ENCODE measurements around the gene NABP2. TPM values are rescaled to one million over a fixed set of nuclear protein-coding genes. Genes with fewer than 3 reads are reported as not detected.

NABP2 gene
- total and polyA plus RNA-seq, 2 experiments from 2014 or later, result 25.5 to 27.8 TPM

DNA sequence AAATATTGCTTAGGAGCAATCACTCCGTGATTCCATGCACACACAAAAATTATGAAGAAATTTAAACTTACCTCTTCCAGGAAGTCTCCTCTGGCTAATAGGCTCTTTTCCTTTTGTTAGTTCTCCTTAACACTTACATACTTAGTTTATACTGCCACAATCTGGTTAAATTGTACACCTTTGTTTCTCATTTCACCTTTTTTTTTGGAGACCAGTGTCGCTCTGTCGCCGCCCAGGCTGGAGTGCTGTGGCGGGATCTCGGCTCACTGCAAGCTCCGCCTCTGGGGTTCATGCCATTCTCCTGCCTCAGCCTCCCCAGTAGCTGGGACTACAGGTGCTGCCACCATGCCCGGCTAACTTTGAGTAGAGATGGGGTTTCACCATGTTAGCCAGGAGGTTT lies 36.2 kb downstream of the NABP2 start:
- no peak overlapping the region for H3K4me2 ChIP-seq
- no peak overlapping the region for H3K4me3 Mint-ChIP-seq
- H3K9me3 Mint-ChIP-seq, result no peaks in the 10 kb centered on the region; the same call in 1 of the 3 replicates
- H3K36me3 ChIP-seq (ENCODE audit: insufficient read depth), result peaks cover 15% of the 10 kb centered on the region; the same call in 1 of the 2 replicates
- no peak overlapping the region for H2AFZ ChIP-seq
- peaks cover 19% of the 10 kb centered on the region for H3F3A ChIP-seq (replicated peaks; ENCODE audit: low read depth)
- no peak for TF ChIP-seq POLR2AphosphoS5 (IDR thresholded peaks at IDR 0.05; ENCODE audit: low read depth)
- TF ChIP-seq, protein P1, sequence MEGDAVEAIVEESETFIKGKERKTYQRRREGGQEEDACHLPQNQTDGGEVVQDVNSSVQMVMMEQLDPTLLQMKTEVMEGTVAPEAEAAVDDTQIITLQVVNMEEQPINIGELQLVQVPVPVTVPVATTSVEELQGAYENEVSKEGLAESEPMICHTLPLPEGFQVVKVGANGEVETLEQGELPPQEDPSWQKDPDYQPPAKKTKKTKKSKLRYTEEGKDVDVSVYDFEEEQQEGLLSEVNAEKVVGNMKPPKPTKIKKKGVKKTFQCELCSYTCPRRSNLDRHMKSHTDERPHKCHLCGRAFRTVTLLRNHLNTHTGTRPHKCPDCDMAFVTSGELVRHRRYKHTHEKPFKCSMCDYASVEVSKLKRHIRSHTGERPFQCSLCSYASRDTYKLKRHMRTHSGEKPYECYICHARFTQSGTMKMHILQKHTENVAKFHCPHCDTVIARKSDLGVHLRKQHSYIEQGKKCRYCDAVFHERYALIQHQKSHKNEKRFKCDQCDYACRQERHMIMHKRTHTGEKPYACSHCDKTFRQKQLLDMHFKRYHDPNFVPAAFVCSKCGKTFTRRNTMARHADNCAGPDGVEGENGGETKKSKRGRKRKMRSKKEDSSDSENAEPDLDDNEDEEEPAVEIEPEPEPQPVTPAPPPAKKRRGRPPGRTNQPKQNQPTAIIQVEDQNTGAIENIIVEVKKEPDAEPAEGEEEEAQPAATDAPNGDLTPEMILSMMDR (conservative IDR thresholded peaks at IDR 0.05; ENCODE audit: low read depth in 2 of 2), result no peak
- no peak for TF ChIP-seq CREB1 (CRISPR knock-in tag; IDR thresholded peaks at IDR 0.05; ENCODE audit: low read depth)
- TF ChIP-seq REST (IDR thresholded peaks at IDR 0.05; ENCODE audit: unreplicated experiment), result no peak
- TF ChIP-seq NANOG (IDR thresholded peaks at IDR 0.05; ENCODE audit: borderline replicate concordance), result no peak
- no peak for TF ChIP-seq EZH2phosphoT487 (IDR thresholded peaks at IDR 0.05; ENCODE audit: unreplicated experiment)
- no peak for TF ChIP-seq ZNF114 (CRISPR knock-in tag; IDR thresholded peaks at IDR 0.05)
- no peak for TF ChIP-seq JUNB (IDR thresholded peaks at IDR 0.05; ENCODE audit: unreplicated experiment)
- TF ChIP-seq ZNF462 (CRISPR knock-in tag; IDR thresholded peaks at IDR 0.05), result no peak
- TF ChIP-seq EZH2 (IDR thresholded peaks at IDR 0.05; ENCODE audit: low read depth, unreplicated experiment), result no peak
- TF ChIP-seq, protein P2, sequence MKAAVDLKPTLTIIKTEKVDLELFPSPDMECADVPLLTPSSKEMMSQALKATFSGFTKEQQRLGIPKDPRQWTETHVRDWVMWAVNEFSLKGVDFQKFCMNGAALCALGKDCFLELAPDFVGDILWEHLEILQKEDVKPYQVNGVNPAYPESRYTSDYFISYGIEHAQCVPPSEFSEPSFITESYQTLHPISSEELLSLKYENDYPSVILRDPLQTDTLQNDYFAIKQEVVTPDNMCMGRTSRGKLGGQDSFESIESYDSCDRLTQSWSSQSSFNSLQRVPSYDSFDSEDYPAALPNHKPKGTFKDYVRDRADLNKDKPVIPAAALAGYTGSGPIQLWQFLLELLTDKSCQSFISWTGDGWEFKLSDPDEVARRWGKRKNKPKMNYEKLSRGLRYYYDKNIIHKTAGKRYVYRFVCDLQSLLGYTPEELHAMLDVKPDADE (IDR thresholded peaks at IDR 0.05), result no peak
- no peak for TF ChIP-seq STAT1 (IDR thresholded peaks at IDR 0.05; ENCODE audit: unreplicated experiment)
- TF ChIP-seq ZNF331 (CRISPR knock-in tag; IDR thresholded peaks at IDR 0.05; ENCODE audit: low read depth), result no peak
- no peak overlapping the region for H3K4me3 ChIP-seq
- peaks cover 18% of the 10 kb centered on the region for H3K4me1 Mint-ChIP-seq
- DNase-seq (ENCODE audit: low spot score) (no peak), ATAC-seq (no peak)
- H3K27me3 ChIP-seq (ENCODE audit: insufficient read depth), result no peaks in the 10 kb centered on the region
- H3K36me3 Mint-ChIP-seq (ENCODE audit: low read depth), result peaks cover 11% of the 10 kb centered on the region
- no peaks in the 10 kb centered on the region for H3K9me2 ChIP-seq (ENCODE audit: insufficient read depth)
- H3K4me1 ChIP-seq (ENCODE audit: insufficient read depth), result peaks cover 17% of the 10 kb centered on the region
- peaks cover 13% of the 10 kb centered on the region; the same call in 1 of the 2 replicates for H3K79me2 ChIP-seq (replicated peaks; ENCODE audit: insufficient read depth)
- no peak overlapping the region for H3K27ac Mint-ChIP-seq
- H3K27ac ChIP-seq (ENCODE audit: low read depth), result no peak overlapping the region
- peaks cover 25% of the 10 kb centered on the region for H3K27me3 Mint-ChIP-seq (ENCODE audit: insufficient read depth, low read depth, poor library complexity)
- H4K20me1 ChIP-seq (replicated peaks; ENCODE audit: insufficient read depth), result peaks cover 14% of the 10 kb centered on the region
